GM10266 (cell line): ENCODE measurements around the gene PAGE2.

ENCODE experiments used
- DNase-seq: peaks from one replicate; pipeline ENCODE4 v3.0.0; 2012; ENCODE audit errors: extremely low spot score
- CTCF ChIP-seq: IDR thresholded peaks from 2 replicates; pipeline ENCODE4 v1.5.1; 2012; ENCODE audit warnings: mild to moderate bottlenecking, low read depth; ENCODE audit not compliant: control insufficient read depth, insufficient read depth; ENCODE audit errors: missing control alignments

The PAGE2 gene

GRCh38 chrX:55074851-55075467 is 13.9 kb upstream of the PAGE2 start, which contains the start of gene PAGE2B:
Gene PAGE2B, plus strand, starts transcription at chrX:55075030. Its CDS starts 1,012 bp downstream, at chrX:55076042.
- DNase-seq = no peak
- no peak for TF ChIP-seq CTCF

- no peak for TF ChIP-seq CTCF
- no peak for DNase-seq
These were observed 9.9 kb downstream of the PAGE2 start for GRCh38 chrX:55098691-55099090.

- no peak for DNase-seq
- TF ChIP-seq CTCF = no peak
These were observed 10.3 kb downstream of the PAGE2 start for GRCh38 chrX:55099162-55099561.

GRCh38 chrX:55102754-55103153 is 13.9 kb downstream of the PAGE2 start:
- no peak for DNase-seq
- no peak for TF ChIP-seq CTCF

- no peak for DNase-seq
- TF ChIP-seq CTCF = no peak
These were observed 18.4 kb downstream of the PAGE2 start for GRCh38 chrX:55107262-55107661.

- no peak for DNase-seq
- TF ChIP-seq CTCF = no peak
These were observed 19.1 kb downstream of the PAGE2 start for GRCh38 chrX:55107911-55108310.

GRCh38 chrX:55109306-55109705 is 20.5 kb downstream of the PAGE2 start:
- no peak for TF ChIP-seq CTCF
- no peak for DNase-seq
